ENCODE results near the gene PRKCA.

Gene PRKCA

DNA sequence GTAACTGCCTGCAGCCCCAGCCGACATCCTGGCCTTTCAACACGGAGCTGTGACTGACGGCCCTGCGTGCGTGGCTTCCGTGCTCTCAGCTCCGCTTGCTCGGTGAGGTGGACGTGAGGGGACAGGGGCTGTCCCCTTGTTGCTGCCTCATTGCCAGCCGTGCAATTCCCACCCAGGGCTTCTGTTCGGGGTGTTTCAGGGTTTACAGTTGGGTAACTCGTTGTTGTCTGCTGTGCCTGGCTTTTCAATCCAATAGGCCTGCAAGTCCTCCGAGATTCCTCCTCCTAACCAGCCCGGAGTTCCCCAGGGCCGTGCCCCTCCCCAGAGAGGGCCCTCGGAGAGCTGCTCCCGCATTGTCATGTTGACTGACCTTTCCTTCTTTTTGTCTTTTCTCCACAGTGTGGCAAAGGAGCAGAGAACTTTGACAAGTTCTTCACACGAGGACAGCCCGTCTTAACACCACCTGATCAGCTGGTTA lies 501.1 kb downstream of the PRKCA start:
- DNase-seq (ENCODE audit: low read depth in 2 of 2) = no peak

DNA sequence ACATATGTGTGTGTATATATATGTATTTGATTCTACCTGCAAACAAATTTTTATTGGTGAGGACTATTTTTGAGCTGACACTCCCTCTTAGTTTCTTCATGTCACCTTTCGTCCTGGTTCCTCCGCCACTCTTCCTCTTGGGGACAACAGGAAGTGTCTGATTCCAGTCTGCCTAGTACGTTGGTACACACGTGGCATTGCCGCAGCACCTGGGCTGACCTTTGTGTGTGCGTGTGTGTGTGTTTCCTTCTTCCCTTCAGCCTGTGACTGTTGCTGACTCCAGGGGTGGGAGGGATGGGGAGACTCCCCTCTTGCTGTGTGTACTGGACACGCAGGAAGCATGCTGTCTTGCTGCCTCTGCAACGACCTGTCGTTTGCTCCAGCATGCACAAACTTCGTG lies 503.2 kb downstream of the PRKCA start:
- DNase-seq (ENCODE audit: low read depth in 2 of 2) = no peak

DNA sequence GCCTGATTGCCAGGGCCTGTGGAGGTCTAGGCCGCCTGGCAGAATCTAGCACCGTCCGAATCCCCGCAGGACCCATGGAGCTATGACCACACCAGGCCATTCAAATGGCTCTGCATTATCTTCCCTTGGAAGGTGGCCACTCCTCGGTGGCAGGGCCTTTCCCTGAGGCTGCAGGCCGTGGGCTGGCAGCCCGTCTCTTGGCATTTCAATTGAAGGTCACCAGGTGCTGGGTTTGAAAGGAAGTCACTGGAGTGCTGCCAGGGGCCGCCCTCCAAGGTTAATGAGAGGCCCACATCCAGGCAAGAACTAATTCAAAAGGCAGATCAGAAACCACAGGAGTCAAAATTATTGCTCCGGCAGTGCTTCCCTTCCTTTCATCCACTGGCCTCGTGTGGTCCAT lies 504.8 kb downstream of the PRKCA start:
- DNase-seq (ENCODE audit: low read depth in 2 of 2) = no peak

DNA sequence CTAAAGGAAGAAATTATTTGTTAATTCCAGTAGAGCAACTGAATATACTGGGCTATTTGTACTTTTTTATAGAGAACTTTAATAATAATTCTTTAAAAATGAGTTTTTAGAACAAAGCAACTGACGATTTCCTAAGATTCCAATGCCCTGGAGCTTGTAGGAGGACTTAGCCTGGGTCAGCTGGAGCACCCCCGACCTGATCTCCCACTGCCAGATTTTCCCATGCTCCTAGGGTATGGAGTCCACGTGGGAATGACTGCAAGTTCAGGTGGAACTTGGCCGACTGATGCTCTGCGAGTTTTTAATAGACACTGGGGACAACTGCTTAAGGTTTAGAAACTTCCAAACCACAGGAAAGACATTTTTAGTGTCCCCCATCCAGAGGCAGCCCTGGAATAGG lies 507.0 kb downstream of the PRKCA start:
- DNase-seq (ENCODE audit: low read depth in 2 of 2) = no peak

DNA sequence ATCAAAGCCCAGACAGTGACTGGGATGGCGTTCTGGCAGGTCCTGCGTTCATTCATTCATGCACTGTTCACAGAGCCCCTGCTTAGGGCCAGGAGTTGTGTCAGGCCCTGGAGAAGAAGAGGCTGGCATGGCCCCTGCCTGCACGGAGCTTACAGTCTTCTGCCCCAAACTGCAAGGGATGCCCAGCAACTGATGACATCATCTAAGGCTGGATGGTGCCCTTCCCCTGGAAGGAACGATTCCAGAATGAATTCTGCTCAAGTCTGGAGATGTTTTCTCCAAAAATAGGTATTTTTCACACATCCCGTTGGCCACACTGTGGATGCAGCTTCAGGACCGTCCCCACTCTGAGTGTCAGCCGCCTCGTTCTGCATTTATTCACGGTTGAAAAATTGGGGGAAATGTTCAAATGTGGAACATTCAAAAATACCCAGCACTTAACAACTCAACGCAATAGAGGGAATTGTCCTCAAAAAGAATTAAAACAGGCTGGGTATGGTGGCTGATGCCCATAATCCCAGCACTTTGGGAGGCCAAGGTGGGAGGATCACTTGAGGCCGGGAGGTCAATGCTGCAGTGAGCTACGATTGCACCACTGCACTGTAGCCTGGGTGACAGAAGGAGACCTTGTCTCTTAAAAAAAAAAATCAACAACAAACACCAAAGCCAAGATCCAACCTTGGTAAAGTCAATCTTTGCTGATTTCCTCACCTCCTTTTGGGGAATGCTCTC lies 508.7 kb downstream of the PRKCA start:
- DNase-seq (ENCODE audit: low read depth in 2 of 2) = no peak

DNA sequence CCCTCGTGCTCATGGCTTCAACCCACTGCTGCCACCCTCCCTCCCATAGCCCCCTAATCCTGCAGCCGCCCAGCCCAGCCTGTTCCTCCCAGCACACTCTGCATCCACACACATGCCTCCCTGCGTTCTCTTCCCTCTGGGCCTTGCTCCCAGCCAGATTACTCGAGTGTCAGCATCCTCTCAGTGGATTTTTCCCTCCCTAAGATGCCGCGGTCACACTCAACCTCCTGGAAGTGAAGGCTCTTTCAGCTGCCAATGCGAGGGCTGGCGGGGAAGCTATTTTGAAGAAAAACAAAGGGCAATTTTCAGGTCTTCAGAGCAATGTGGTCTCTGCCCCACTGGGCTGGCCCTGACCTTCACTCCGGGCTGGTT lies 509.3 kb downstream of the PRKCA start:
- DNase-seq (ENCODE audit: low read depth in 2 of 2) = no peak

DNA sequence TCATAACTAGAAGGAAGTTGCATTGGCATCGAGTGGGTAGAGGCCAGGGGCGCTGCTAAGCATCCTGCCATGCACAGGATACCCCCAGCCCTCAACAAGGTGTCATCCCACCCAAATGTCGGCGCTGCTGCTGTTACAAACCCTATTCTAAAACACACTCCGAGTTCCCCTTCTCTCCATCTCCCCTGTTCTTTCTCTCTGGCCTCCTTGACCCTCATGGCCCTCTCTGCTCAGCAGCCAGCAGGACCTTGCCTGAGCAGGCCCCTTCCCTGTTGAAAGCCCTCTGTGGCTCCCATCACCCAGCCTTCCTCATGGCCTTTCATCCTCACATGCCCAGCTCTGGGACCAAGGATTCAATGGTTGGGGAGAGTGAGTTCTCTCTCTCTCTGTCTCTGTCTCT lies 510.2 kb downstream of the PRKCA start:
- DNase-seq (ENCODE audit: low read depth in 2 of 2) = no peak

DNA sequence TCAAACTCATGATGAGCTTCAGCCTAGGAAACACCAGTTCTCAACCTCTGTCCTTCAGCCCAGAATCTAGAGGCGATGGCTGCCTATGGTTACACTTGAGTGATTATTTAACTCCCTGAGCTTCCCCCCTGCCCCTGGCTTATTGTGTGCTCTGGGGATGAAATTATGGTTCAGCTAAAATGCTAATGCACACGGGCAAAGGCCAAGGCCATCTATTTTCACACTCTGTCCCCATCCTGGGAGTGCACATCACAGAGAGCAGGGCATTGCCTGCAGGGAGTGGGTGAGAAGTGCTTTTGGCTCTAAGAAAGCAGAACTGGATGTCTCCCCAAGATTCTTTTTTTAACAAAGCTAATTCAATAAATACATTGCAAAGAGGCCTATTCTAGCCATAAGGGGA lies 510.9 kb downstream of the PRKCA start:
- no peak for DNase-seq (ENCODE audit: low read depth in 2 of 2)

DNA sequence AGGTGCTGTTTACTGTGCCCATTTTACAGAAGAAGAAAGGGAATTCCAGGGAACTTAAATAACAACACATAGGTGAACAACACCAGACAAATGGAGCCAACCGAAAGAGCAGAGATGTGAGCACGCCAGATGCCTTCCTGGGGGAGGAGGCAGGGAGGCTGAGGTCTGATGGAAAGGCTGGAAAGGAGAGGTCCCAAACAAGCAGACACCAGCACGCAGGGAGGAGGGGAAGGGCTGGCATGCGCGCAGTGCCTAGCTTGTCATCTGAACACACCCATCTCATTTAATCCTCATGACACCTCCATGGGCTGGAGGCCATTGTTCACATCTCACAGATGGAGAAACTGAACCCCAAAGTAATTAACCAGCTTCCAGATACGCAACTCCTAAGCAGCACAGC lies 511.6 kb downstream of the PRKCA start:
- DNase-seq (ENCODE audit: low read depth in 2 of 2) = no peak

DNA sequence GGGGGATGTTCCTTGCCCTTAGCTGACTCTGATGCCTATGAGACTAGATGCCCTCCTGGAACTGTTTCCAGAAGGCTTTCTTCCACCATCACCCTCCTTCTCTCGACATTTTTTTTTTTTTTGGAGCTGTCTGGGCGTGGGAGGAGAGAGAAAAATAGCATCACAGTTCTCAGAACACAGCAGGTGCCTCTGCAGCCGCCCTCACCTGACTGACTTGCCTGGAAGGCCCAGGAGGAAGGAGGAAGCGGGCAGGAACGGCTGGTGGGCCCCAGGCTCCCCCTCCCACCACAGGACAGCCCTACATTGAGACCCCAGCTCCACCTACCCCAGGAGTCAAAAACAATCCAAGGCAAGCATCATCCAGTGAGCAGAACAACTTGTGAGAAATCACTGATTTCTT lies 512.2 kb downstream of the PRKCA start:
- no peak for DNase-seq (ENCODE audit: low read depth in 2 of 2)

DNA sequence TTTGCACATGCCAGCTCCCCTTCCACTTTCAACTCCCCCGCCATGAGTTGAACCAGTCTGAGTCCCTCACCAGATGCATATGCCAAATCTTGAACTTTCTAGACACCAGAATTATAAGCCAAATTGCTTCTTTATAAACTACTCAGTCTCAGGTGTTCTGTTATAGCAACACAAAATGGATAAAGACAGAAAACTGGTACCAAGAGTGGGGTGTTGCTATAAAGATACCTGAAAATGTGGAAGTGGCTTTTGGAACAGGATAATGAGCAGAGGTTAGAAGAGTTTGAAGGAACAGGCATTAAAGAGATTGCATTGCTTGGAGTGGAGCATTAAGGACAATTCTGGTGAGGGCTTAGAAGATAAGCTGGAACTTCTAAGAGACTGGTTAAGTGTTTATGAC lies 515.3 kb downstream of the PRKCA start:
- DNase-seq (ENCODE audit: low read depth in 2 of 2) = no peak

DNA sequence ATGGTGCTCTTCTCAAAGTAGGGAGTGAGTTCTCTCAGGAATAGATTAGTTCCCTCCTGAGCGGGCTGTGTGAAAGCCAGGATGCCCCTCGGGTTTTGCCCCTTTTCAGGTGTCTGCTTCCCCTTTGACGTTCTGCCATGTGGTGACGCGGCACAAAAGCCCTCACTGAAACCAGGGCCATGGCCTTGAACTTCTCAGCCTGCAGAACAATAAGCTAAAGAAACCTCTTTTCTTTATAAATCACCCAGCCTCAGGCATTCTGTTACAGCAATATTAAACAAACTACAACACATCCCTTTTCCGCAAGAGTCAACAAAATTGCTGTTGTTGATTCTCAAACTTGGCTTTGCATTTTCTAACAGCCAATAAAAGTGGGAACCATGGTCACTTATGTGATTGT lies 517.1 kb downstream of the PRKCA start:
- DNase-seq (ENCODE audit: low read depth in 2 of 2) = no peak

DNA sequence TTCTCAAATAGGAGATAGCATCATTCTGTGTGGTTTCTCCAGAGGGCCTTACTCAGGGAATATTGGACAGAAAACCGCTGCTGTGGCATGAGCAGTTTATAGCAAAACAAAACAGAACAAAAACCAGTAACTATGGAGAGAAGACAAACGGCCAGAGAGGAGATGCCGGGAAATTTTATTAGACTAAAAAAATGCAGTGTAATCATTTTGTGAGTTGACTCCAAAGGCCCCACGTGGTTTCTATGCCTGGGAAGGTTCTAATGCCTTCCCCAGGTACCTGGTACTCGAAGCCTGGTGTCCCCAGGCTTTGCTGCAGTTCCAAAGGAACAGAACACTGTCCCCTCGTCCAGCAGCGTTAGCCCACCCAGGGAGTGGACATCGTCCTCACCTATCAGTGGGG lies 519.6 kb downstream of the PRKCA start:
- DNase-seq (ENCODE audit: low read depth in 2 of 2) = no peak

DNA sequence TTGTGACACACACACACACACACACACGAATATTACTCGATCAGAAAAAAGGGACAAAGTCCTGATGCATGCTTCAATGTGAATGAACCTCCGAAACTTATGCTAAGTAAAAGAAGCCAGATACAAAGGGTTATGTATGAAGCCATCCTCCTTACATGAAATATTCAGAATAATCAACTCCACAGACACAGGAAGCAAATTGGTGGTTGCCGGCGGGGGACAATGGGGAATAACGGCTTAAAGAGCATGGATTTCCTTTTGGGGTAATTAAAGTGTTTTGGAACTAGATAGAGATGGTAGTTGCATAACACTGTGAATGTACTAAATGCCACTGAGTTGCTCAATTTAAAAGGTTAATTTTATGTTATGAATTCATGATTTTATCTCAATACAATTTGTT lies 524.4 kb downstream of the PRKCA start:
- DNase-seq (ENCODE audit: low read depth in 2 of 2) = no peak

DNA sequence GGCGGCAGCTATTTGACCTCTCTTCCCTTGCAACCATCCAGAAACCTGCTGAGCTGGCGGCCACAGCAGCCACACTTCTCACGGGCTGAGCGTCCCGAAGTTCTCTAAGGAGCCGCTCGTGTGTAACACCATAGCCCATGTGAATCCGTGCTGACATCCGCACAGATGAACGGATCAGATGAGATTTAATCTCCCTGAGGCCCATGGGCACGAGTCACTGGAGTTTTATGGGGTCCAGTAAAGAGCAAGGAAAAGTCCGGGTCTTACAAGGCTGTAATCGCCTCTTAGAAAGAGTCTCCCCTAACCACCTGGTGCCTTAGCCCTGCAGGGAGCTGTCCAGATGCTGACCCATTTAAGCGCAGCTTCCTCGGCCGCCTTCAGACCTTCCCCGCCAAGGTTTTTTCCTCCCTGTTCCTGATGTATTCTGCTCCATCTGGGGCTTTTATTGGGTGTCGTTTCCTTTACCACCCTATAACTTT lies 527.0 kb downstream of the PRKCA start:
- DNase-seq (ENCODE audit: low read depth in 2 of 2) = no peak

DNA sequence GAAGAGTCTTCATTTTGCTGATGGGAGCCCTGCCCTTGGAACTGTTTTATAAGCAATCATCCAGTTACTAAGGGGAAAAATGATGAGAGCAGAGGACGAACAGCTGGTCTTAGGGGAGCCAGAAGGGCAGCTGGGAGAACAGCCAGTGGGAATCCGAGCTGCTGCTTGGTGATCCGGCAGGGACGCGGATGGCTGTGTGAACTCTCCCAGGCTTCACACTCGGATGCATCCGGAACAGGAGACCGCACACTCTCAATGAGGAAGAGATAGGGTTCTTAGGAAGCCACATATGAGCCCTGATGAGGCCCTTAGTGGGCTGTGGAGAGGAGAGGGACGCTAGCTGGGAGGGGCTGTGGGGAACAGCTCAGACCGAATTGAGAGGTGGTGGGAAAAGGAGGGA lies 527.5 kb downstream of the PRKCA start:
- DNase-seq (ENCODE audit: low read depth in 2 of 2) = no peak

DNA sequence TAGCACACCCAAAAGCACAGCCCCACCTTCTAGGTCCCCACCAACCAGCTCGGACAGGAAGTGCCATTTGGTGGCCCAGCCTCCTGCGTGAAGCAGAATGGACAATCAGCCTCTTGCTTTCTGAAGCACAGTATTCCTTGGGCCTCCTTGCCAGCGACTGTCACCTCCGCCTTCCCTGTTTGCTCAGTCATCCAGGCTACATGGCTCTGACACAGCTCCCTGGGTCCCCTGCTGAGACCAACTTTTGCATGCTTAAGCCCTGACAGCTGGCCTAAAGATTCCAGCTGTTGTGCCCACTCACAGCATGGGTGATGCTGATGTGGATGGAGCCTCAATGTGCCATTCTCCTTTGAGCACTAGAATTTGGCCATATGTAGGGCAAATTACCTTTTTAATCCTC lies 528.0 kb downstream of the PRKCA start:
- no peak for DNase-seq (ENCODE audit: low read depth in 2 of 2)

DNA sequence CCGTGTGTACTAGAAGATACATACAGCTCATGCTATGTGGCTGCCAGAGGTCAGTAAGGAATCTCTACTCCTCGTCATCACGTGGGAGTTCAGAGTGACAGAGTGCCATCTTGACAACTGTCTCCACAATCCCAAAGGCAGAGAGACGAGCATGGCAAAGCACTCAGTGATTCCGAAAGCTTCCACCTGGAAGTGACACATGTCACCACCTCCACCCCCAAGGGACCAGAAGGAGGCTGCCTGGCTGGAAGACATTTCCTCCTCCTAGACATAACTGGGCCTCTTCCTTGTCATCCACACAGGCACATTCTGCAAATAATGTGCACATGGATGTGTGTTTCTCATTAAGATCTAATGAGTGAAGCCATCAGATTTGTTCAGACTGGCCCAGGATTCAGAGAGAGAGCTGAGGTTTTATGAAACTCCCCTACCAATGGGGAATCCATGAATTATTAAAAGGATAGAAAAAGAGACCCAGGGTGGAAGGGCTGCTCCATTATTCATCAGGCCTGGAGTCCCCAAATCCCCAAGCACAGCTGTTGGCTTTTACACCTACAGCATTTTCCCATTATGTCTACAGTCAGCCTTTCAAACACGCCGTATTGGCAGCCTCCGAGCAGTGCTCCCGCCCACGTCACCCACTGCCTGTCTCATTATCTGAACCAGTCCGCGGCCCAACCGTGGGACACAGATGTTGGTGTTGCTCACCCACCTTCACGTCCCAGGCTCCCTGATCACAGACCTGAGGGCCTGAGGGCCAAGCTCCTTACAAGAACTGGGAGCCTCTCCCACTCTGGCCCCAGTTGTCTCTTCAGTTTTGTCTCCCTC lies 529.2 kb downstream of the PRKCA start:
- no peak for DNase-seq (ENCODE audit: low read depth in 2 of 2)

DNA sequence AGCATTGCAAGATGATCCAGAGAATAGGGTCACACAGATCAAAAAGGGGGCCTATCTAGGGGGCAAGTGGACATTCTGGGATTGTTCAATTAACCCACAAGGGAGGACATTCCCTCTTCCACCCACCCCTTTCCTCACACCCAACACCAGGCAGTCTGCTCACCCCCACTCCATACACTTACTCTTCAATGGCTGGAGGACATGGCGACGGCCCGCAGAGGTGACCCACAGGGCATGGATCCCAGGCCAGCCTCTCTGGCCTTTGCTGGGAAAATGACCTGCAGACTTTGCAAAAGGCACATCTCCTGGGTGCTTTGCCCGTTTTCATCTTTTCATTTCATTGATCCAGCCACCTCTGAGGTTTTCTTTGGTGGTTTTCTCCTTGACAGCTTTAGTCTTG lies 530.8 kb downstream of the PRKCA start:
- no peak for DNase-seq (ENCODE audit: low read depth in 2 of 2)

DNA sequence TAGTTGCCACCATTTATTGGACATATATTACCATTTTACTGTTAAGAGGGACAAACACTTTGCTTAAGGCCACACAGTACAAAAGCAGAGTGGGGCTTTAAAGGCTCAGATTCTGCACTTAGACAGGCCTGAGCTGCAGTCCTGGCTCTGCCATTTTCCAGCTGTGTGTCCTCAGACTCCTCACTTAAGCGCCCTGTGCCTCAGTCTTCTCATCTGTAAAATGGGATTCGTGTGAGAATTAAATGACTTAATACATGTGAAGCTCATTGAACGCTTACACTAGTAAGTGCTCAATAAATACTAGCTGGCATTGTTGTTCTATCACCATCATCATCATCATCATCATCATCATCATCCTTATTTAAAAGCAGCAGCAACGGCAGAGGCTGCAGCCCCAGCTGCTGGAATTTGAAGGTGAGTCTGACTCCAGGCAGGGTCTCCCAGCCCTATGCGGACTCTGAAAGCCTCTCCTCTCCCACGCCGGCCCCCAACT lies 532.1 kb downstream of the PRKCA start:
- no peak for DNase-seq (ENCODE audit: low read depth in 2 of 2)

DNA sequence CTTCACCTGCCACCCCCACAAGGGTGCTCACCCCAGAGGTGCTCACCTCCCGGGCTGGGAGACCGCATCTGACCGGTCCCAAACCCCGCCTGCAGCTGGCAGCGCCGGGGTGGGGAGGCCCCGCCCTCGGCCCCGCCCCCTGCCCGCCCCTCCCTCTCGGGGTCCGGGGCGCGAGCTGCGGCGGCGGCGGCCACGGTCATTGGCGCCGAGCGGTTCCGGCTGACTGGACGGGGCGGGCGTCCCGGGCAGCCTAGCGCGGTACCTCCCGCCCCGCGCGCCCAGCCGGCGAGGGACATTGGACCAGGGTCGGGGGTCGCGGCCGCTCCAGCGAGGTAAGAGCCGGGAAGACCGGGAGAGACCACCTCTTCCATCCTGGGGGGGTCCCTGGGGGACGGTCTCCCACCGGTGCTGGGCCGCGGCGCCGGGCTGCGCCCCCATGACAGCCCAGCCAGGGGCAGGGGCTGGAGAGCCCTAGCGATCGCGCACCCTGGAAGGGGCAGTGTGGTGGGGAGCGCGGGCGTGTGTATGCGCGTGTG lies 532.6 kb downstream of the PRKCA start, which contains the start of gene CACNG5:
TSS of gene CACNG5 (plus strand) at position 199 of the 536 bp plus-strand sequence. CDS start 42,216 bp downstream, outside the sequence.
- DNase-seq (ENCODE audit: low read depth in 2 of 2) = no peak

DNA sequence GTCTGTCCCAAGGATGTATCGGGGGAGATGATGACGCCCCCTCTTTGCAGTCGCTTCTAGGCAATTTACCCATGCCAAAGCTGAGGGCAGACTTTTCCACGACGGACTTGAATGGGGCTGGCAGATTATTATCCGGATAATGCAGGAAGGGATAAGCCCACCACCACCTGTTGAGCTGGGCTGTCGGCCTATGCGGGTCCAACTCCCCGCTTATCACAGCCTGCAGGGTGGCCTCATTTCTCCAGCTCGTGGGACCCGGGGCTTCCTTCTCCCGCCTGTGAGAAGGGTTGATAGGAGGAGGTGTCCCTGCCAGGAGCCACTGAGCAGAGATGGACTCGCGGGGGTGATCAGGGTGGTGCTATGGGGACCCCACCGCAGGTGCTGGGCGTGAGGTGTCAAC lies 533.1 kb downstream of the PRKCA start:
- no peak for DNase-seq (ENCODE audit: low read depth in 2 of 2)

Measured in activated CD4-positive, alpha-beta T cell treated with anti-CD3 and anti-CD28 coated beads for 24 hours (primary cell).